Fibroblast of the conjunctiva (primary cell): ENCODE data around the gene ARHGAP9.
"Not testable (repeated sequence)": the region's sequence is repeated elsewhere in the genome, so short reads cannot be mapped to it uniquely, and the experiment has no call there.

Source experiments
- DNase-seq: peaks from one replicate; pipeline ENCODE4 v3.0.0-alpha.2; 2010; ENCODE audit warnings: low read depth

ARHGAP9 gene

DNA sequence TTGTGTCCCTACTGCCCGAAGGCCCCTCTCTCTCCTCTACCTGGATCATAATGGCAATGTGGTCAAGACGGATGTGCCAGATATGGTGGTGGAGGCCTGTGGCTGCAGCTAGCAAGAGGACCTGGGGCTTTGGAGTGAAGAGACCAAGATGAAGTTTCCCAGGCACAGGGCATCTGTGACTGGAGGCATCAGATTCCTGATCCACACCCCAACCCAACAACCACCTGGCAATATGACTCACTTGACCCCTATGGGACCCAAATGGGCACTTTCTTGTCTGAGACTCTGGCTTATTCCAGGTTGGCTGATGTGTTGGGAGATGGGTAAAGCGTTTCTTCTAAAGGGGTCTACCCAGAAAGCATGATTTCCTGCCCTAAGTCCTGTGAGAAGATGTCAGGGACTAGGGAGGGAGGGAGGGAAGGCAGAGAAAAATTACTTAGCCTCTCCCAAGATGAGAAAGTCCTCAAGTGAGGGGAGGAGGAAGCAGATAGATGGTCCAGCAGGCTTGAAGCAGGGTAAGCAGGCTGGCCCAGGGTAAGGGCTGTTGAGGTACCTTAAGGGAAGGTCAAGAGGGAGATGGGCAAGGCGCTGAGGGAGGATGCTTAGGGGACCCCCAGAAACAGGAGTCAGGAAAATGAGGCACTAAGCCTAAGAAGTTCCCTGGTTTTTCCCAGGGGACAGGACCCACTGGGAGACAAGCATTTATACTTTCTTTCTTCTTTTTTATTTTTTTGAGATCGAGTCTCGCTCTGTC lies 22.8 kb downstream of the ARHGAP9 start:
- DNase-seq = no peak

DNA sequence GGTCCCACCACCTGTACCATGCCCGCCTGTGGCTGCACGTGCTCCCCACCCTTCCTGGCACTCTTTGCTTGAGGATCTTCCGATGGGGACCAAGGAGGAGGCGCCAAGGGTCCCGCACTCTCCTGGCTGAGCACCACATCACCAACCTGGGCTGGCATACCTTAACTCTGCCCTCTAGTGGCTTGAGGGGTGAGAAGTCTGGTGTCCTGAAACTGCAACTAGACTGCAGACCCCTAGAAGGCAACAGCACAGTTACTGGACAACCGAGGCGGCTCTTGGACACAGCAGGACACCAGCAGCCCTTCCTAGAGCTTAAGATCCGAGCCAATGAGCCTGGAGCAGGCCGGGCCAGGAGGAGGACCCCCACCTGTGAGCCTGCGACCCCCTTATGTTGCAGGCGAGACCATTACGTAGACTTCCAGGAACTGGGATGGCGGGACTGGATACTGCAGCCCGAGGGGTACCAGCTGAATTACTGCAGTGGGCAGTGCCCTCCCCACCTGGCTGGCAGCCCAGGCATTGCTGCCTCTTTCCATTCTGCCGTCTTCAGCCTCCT lies 23.4 kb downstream of the ARHGAP9 start:
- no peak for DNase-seq

DNA sequence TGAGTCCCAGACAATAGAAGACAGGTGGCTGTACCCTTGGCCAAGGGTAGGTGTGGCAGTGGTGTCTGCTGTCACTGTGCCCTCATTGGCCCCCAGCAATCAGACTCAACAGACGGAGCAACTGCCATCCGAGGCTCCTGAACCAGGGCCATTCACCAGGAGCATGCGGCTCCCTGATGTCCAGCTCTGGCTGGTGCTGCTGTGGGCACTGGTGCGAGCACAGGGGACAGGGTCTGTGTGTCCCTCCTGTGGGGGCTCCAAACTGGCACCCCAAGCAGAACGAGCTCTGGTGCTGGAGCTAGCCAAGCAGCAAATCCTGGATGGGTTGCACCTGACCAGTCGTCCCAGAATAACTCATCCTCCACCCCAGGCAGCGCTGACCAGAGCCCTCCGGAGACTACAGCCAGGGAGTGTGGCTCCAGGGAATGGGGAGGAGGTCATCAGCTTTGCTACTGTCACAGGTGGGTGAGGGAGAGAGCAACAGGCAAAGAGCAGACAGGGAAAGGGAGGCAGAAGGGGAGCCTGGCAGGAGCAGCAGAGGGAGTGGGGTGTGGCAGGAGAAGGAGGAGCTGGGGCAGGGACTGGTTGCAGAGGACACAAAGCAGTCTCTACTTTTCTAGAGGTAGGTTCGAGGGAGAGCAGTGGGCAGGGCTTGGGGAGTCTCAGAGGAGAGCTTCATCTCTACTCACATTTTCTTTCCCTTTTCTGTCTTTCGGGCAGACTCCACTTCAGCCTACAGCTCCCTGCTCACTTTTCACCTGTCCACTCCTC lies 24.1 kb downstream of the ARHGAP9 start:
- no peak for DNase-seq

DNA sequence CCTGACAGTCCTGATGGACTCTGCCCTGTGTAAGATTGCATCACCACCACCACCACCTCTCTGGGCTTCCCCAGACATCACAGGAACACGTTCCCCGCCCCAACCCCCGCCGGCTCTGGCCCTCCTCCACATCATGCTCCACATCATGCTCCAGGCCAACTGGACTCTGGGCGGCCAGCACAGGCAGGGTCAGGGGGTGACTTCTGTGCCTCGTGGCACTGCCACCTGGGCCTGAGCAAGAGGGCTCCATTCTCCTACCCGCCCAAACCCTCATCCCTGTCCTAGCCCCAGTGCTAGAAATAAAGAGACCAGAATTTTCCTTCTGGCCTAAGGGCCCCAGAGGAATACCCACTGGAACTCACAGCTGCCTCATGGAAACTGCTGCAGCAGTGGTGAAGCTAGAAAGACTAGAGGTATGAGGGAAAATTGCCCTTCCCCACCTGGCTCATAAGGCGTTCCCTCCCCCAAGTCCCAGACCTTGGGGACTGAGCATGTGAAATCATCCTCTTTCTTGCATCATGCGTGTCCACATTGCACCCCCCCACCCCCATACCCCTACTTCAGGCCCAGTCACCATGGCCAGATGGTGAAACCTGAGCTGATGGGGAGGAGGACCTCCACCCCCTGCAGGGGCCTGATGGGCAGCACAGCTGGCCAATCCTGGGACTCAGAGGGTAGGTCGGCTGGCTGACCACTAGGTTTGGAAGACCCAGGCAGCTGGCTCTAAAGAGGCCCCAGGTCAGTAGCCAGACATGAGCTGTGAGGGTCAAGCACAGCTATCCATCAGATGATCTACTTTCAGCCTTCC lies 24.9 kb downstream of the ARHGAP9 start, which contains the start of gene INHBE:
Gene INHBE (plus strand): TSS at position 742 of the 808 bp plus-strand sequence. CDS start 230 bp downstream, outside the sequence.
- DNase-seq = peak; percentile 96

DNA sequence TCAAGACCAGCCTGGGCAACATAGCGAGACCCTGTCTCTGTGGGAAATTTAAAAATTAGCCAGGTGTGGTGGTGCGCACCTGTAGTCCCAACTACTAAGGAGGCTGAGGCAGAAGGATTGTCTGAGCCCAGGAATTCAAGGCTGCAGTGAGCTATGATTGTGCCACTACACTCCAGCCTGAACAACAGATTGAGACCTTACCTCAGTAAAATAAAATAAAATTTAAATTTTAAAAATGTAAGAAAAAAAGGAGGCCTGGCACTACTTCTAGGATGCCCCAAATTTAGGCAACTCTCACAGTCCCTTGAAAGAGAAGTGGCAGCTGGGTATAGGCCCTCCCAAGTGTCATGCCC lies 25.5 kb downstream of the ARHGAP9 start:
- no peak for DNase-seq

DNA sequence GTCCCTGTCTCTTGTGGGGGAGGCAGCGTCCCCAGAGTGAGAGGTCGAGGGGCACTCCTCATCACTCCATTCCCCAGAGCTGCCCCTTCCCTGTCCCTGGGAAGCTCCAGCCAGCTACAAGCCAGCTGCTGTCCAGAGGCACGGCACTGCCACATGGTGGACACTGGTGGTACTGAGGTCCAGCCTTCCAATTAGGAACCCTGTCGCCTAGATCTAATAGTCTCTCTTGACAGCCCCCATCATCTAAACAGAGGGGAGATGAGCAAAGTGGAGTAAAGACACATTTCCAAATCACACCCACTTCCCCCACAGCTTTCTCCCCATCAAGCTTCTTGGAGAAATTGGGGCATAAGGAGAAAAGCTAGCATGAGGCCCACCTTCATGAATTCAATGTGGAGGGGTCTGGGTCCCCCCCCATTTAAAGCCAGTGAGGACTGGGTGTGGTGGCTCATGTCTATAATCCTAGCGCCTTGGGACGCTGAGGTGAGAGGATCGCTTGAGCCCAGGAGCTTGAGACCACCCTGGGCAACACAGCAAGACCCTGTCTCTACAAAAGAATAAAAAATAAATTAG lies 26.6 kb downstream of the ARHGAP9 start:
- no peak for DNase-seq

DNA sequence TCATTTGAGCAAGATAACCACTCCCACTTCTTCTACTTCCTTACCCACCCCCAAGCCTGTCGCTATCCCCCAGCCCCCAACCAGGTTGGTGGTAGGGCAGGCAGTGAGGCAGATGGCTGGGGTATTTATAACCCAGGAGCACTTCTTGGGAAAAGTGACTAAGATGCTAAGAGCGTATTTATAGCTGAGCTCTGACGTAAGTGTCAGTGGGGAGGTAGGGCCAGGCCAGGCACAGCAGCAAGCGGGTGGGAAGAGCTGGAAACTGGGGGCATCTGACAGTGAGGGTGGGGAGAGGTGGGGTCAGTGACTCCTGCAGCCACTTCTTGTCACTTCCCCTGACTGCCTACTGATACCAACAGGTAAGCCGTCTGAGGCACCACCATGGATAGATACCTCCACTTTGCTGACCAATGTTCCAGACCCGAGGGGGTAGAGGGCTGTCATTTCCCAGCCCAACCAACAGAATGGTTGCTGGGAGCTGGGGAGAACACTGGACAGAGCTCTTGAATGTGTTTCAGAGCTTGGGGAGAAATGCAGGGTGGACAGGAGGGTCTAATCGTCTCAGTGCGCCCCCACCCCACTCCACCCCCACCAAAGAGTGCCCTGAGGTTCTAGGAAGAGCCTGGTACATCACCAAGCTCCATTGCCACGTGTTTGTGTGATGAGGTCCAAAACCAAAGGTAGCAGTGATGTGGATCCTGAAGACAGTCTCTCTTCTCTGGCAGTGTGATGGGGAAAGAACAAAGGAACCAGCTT lies 27.3 kb downstream of the ARHGAP9 start:
- no peak for DNase-seq

DNA sequence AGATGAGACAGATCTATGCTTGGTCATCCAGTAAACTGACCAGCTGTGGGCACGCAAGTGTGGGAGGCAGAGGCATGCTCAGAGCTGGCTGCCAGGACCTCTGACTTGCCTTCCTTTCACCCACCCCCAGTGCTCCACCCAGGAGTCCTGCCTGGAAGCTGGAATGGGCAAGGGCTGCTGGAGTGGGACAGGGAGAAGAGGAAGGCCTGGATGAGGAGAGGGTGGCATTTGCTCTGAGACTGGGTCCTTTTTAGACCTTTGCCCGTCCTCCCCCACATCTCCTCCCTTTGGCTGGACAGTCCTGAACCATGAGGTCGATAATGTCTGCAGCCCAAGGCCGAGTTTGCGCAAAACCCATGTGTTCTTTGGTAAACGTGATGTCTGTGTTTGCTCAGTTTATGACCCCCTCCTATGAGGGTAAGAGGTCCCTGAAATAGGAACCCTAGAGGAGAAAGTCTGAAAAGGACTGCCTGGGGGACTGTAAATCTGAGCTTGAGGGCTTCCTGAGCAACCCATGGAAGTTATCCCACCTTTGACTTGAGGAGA lies 28.4 kb downstream of the ARHGAP9 start:
- no peak for DNase-seq

DNA sequence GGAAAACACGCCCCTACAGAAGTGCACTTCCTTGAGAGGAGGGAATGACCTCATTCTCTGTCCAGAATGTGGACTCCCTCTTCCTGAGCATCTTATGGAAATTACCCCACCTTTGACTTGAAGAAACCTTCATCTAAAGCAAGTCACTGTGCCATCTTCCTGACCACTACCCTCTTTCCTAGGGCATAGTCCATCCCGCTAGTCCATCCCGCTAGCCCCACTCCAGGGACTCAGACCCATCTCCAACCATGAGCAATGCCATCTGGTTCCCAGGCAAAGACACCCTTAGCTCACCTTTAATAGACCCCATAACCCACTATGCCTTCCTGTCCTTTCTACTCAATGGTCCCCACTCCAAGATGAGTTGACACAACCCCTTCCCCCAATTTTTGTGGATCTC lies 29.6 kb downstream of the ARHGAP9 start:
- no peak for DNase-seq

DNA sequence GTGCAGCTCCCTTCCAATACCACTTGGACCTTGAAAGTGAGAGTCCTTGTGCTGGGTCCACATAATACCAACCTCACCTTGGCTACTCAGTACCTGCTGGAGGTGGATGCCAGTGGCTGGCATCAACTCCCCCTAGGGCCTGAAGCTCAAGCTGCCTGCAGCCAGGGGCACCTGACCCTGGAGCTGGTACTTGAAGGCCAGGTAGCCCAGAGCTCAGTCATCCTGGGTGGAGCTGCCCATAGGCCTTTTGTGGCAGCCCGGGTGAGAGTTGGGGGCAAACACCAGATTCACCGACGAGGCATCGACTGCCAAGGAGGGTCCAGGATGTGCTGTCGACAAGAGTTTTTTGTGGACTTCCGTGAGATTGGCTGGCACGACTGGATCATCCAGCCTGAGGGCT lies 30.3 kb downstream of the ARHGAP9 start:
- DNase-seq = no peak

DNA sequence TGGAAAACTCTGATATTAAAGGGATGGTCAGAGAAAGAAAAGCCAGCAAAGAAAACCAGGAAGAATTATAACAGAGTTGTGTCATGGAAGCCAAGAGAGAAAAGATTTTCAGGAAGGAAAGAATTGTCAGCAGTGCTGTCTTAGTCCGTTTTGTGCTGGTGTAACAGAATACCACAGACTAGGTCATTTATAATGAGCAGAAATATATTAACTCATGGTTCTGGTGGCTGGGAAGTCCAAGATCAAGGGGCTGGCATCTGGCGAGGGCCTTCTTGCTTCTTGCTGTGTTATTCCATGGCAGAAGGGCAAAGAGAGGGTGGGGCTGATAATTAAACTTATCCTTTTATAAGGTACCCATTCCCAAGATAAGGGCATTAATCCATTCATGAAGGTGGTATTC lies 31.0 kb downstream of the ARHGAP9 start:
- DNase-seq = no peak

DNA sequence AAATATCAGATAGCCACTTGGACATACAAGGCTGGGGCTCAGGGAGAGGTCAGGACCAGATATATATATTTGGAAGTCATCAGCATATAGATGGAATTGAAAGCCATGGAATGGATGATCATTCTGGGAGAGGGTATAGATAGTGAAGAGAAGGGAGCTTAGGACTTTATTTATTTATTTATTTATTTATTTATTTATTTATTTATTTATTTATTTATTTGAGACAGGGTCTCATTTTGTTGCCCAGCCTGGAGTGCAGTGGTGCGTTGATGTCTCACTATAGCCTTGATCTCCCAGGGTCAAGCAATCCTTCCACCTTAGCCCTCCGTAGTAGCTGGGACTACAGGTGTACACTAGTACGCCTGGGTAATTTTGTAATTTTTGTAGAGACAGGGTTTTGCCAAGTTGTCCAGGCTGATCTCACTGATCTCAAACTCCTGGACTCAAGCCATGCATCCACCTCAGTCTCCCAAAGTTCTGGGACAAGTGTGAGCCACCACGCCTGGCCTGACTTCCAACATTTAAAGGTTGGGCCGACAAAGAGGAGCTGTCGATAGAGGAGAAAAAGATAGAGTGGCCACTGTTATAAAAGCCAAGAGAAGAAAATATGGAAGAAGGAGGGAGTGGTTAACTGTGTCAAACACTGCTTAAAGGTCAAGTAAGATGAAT lies 33.2 kb downstream of the ARHGAP9 start:
- DNase-seq = no peak

DNA sequence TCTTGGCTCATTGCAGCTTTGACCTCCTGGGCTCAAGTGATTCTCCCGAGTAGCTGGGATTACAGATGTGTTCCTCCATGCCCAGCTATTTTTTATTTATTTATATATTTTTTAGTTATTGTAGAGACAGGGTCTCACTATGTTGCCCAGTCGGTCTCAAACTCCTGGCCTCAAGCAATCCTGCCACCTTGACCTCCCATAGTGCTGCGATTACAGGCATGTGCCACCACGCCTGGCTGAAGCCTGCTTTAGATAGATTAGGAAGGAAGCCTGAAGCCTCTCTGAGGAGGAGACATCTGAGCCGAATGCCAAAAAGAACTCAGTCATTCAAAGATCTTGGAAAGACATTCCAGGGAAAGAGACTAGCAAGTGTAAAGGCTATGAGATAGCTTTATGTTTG lies 34.9 kb downstream of the ARHGAP9 start:
- no peak for DNase-seq

DNA sequence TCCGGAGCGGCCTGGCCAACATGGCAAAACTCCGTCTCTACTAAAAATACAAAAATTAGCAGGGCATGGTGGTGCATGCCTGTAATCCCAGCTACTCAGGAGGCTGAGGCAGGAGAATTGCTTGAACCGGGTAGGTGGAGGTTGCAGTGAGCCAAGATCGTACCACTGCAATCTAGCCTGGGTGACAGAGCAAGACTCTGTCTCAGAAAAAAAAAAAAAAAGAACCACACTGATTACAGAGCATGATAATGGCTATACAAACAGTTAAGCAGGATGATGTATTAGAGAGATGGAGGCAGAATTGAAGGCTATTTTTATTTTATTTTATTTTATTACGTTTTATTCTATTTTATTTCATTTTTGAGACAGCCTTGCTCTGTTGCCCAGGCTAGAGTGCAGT lies 35.3 kb downstream of the ARHGAP9 start:
- DNase-seq = not testable (repeated sequence)

DNA sequence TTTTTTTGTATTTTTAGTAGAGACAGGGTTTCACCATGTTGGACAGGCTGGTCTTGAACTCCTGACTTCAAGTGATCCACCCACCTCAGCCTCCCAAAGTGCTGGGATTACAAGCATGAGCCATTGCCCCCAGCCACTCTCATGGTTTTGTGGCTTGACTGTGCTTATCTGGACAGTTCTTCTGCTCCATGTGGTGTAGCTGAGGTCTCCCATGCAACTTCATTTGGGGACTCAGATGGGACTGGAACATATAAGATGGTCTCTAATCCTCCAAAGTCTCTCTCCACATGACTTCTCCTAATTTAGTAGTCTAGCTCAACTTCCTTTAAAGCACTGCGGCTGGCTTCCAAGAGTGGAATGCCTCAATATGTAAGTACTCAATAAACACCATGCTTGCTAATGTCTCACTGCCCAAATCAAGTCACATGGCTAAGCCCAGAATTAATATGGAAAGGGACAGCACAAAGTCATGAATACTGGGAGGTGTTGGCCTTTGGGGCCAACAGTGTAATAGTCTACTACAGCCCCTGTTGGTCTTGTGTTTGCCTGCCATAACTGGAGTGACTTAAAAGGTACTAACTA lies 37.7 kb downstream of the ARHGAP9 start:
- DNase-seq = no peak

DNA sequence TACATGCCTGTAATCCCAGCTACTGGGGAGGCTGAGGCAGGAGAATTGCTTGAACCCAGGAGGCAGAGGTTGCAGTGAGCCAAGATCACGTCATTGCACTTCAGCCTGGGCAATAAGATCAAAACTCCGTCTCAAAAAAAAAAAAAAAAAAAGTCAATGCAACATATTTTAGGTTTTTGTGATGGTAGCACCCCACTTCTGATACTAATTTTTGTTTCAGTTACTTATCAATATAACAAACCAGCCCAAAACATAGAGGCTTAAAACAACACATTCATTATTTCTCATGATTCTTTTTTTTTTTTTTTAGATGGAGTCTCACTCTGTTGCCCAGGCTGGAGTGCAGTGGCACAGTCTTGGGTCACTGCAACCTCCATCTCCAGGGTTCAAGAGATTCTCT lies 38.3 kb downstream of the ARHGAP9 start:
- not testable (repeated sequence) for DNase-seq

DNA sequence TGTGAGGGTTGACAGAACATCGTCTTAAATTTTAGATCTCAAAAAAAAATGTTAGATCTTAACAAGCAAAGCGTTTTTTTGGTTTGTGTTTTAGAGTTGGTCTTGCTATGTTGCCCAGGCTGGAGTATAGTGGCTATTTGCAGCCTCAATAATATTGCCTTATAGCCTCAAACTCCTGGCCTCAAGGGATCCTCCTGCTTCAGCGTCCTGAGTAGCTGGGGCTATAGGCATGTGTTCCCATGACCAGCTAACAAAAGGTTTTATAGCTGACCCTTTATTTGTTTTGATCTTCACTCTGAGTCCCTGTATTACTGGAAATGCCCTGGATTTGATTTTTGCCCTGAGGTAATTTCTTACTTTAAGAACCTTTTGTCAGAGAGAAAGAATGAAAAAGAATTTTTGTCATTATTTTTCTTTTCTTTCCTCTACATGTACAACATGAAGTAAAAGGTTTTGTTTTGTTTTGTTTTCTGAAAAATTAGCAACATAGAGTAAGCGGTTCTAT lies 39.9 kb downstream of the ARHGAP9 start:
- DNase-seq = no peak

DNA sequence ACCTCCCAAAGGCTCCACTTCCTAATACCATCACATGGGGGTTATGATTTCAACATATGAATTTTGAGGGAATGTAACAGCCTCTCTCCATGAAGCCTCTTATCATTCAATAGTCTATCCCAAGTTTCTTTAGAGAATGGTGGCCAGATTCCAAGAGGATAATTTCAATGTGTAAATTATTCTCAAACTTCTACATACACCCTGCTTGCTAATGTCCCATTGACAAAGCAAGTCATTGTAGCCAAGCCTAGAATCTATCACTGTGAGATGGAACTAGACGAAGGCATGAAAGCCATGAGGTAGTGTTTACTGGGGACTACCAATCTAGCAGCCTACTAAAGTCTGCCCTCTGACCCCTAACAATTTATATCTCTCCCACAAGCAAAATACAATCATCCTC lies 41.3 kb downstream of the ARHGAP9 start:
- DNase-seq = no peak

DNA sequence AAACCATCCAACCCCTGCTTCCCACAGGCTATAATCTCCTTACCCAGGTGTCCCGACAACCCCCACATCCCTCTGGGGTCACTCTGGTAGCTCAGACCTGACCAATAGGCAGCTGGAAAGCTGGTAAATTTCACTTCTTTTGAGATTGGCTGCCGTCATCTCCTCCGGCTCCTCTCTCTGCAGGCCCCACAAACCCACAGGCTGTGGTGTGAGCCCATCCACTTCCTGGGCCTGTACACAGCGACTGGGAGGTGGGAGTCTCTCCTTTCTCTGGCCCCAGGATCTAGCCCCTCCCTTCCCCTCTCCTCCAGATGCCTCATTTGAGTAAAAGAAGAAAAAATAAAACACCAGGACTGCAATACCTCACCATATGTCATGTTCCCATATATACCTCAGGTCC lies 44.4 kb downstream of the ARHGAP9 start:
- DNase-seq = no peak
